ENCODE measurements around the gene NBL1. TPM values are rescaled to one million over a fixed set of nuclear protein-coding genes. Genes with fewer than 3 reads are reported as not detected.

The NBL1 gene
- total RNA-seq, 1 experiment from 2014 or later = 305 TPM

GRCh38 chr1:19656134-19656779 is 12.1 kb downstream of the NBL1 start:
- no peak for DNase-seq (ENCODE audit: low read depth, low spot score)
- in situ Hi-C loops (cut with HindIII; ENCODE audit: low pct_unique_long_range_greater_than_20kb, low sequenced_read_pairs) = no loop called here

- DNase-seq (ENCODE audit: low read depth, low spot score) = no peak
- in situ Hi-C loops (cut with HindIII; ENCODE audit: low pct_unique_long_range_greater_than_20kb, low sequenced_read_pairs) = no loop called here
Observed at GRCh38 chr1:19656780-19657466, 12.8 kb downstream of the NBL1 start.

GRCh38 chr1:19657511-19657910 is 13.4 kb downstream of the NBL1 start:
- in situ Hi-C loops (cut with HindIII; ENCODE audit: low pct_unique_long_range_greater_than_20kb, low sequenced_read_pairs) = no loop called here
- DNase-seq (ENCODE audit: low read depth, low spot score) = no peak

- DNase-seq (ENCODE audit: low read depth, low spot score) = no peak
- in situ Hi-C loops (cut with HindIII; ENCODE audit: low pct_unique_long_range_greater_than_20kb, low sequenced_read_pairs) = no loop called here
Observed at GRCh38 chr1:19658186-19658585, 14.1 kb downstream of the NBL1 start.

GRCh38 chr1:19661721-19662228 is 17.7 kb downstream of the NBL1 start:
- DNase-seq (ENCODE audit: low read depth, low spot score) = peak; percentile 44
- in situ Hi-C loops (cut with HindIII; ENCODE audit: low pct_unique_long_range_greater_than_20kb, low sequenced_read_pairs) = no loop called here

- no peak for DNase-seq (ENCODE audit: low read depth, low spot score)
- in situ Hi-C loops (cut with HindIII; ENCODE audit: low pct_unique_long_range_greater_than_20kb, low sequenced_read_pairs) = no loop called here
Observed at GRCh38 chr1:19662313-19662712, 18.2 kb downstream of the NBL1 start.

- DNase-seq (ENCODE audit: low read depth, low spot score) = no peak
- in situ Hi-C loops (cut with HindIII; ENCODE audit: low pct_unique_long_range_greater_than_20kb, low sequenced_read_pairs) = no loop called here
Observed at GRCh38 chr1:19664453-19665185, 20.5 kb downstream of the NBL1 start, which contains the start of gene HTR6. TSS of gene HTR6 (plus strand) at chr1:19664875. CDS start at chr1:19665754, 879 bp downstream.

- DNase-seq (ENCODE audit: low read depth, low spot score) = no peak
- in situ Hi-C loops (cut with HindIII; ENCODE audit: low pct_unique_long_range_greater_than_20kb, low sequenced_read_pairs) = no loop called here
Observed at GRCh38 chr1:19665186-19665495, 21.0 kb downstream of the NBL1 start.

- no peak for DNase-seq (ENCODE audit: low read depth, low spot score)
- in situ Hi-C loops (cut with HindIII; ENCODE audit: low pct_unique_long_range_greater_than_20kb, low sequenced_read_pairs) = no loop called here
Observed at GRCh38 chr1:19665496-19666465, 21.7 kb downstream of the NBL1 start.

- DNase-seq (ENCODE audit: low read depth, low spot score) = no peak
- in situ Hi-C loops (cut with HindIII; ENCODE audit: low pct_unique_long_range_greater_than_20kb, low sequenced_read_pairs) = no loop called here
Observed at GRCh38 chr1:19668888-19669287, 24.8 kb downstream of the NBL1 start.

GRCh38 chr1:19670787-19671186 is 26.7 kb downstream of the NBL1 start:
- no peak for DNase-seq (ENCODE audit: low read depth, low spot score)
- in situ Hi-C loops (cut with HindIII; ENCODE audit: low pct_unique_long_range_greater_than_20kb, low sequenced_read_pairs) = no loop called here

GRCh38 chr1:19672237-19672636 is 28.1 kb downstream of the NBL1 start:
- in situ Hi-C loops (cut with HindIII; ENCODE audit: low pct_unique_long_range_greater_than_20kb, low sequenced_read_pairs) = no loop called here
- DNase-seq (ENCODE audit: low read depth, low spot score) = no peak

- DNase-seq (ENCODE audit: low read depth, low spot score) = no peak
Observed at GRCh38 chr1:19675797-19676196, 31.7 kb downstream of the NBL1 start.

GRCh38 chr1:19676438-19676922 is 32.4 kb downstream of the NBL1 start:
- peak; percentile 52 for DNase-seq (ENCODE audit: low read depth, low spot score)
- in situ Hi-C loops (cut with HindIII; ENCODE audit: low pct_unique_long_range_greater_than_20kb, low sequenced_read_pairs) = no loop called here

More at GRCh38 chr1:19675797-19676196, 31.7 kb downstream of the NBL1 start:
- in situ Hi-C loops (cut with HindIII; ENCODE audit: low pct_unique_long_range_greater_than_20kb, low sequenced_read_pairs) = no loop called here

GRCh38 chr1:19678493-19678892 is 34.4 kb downstream of the NBL1 start:
- in situ Hi-C loops (cut with HindIII; ENCODE audit: low pct_unique_long_range_greater_than_20kb, low sequenced_read_pairs) = no loop called here
- DNase-seq (ENCODE audit: low read depth, low spot score) = no peak

- in situ Hi-C loops (cut with HindIII; ENCODE audit: low pct_unique_long_range_greater_than_20kb, low sequenced_read_pairs) = no loop called here
- no peak for DNase-seq (ENCODE audit: low read depth, low spot score)
Observed at GRCh38 chr1:19678931-19679453, 34.9 kb downstream of the NBL1 start.

GRCh38 chr1:19679691-19680090 is 35.6 kb downstream of the NBL1 start:
- no peak for DNase-seq (ENCODE audit: low read depth, low spot score)
- in situ Hi-C loops (cut with HindIII; ENCODE audit: low pct_unique_long_range_greater_than_20kb, low sequenced_read_pairs) = no loop called here
